IMR-90 (cell line): Measurements from ENCODE around the gene TBCC. TPM values are rescaled to one million over a fixed set of nuclear protein-coding genes. Genes with fewer than 3 reads are reported as not detected.

Experiments
- ATAC-seq: fragments of 200-7000 bp; cut with Tn5 transposase; 2 replicates; pipeline ENCODE4 v1.9.1; 2020; ENCODE audit warnings: low read depth, mild to moderate bottlenecking, moderate library complexity
- BruUV-seq: library from RNA; stranded (reverse); fragments of 400-500 nt; replicated peaks from 2 replicates; lab custom pipeline; 2021; lab: Mats Ljungman, UMichigan
- CTCF ChIA-PET: fragments of 300-600 bp; formaldehyde crosslinking; extraction: SDS; loops from one replicate; lab custom pipeline; 2021; ENCODE audit warnings: antibody characterized with exemption; lab: Yijun Ruan, JAX
- POLR2A ChIA-PET: fragments of 300-600 bp; sonication (Branson Sonifier 250); formaldehyde crosslinking; loops from one replicate; lab custom pipeline; 2022; ENCODE audit warnings: antibody characterized with exemption; ENCODE audit not compliant: unreplicated experiment; lab: Charles Lee
- DNase-seq: peaks from one replicate; pipeline ENCODE4 v3.0.0; 2013
- H2AFZ ChIP-seq: replicated peaks from 2 replicates; pipeline ENCODE3; 2013; ENCODE audit warnings: low read length, mild to moderate bottlenecking; ENCODE audit not compliant: poor library complexity
- H2AK5ac ChIP-seq: 2 replicates; pipeline ENCODE4 v1.6.1; 2013; ENCODE audit warnings: low read depth, low read length, inconsistent platforms
- H2AK9ac ChIP-seq: replicated peaks from 2 replicates; pipeline ENCODE3; 2013; ENCODE audit warnings: mild to moderate bottlenecking, low read depth, low read length, moderate library complexity; ENCODE audit not compliant: poor library complexity
- H2BK120ac ChIP-seq: 2 replicates; pipeline ENCODE4 v1.6.1; 2013; ENCODE audit warnings: low read depth, low read length, inconsistent platforms
- H2BK15ac ChIP-seq: 3 replicates; pipeline ENCODE4 v1.6.1; 2013; ENCODE audit warnings: low read depth, low read length, inconsistent platforms
- H2BK20ac ChIP-seq: 2 replicates; pipeline ENCODE4 v1.6.1; 2013; ENCODE audit warnings: low read depth, mild to moderate bottlenecking, inconsistent platforms, low read length, moderate library complexity
- H2BK5ac ChIP-seq: 2 replicates; pipeline ENCODE4 v1.6.1; 2013; ENCODE audit warnings: mild to moderate bottlenecking, low read depth, low read length, inconsistent platforms; ENCODE audit not compliant: poor library complexity, severe bottlenecking
- H3K14ac ChIP-seq: replicated peaks from 2 replicates; pipeline ENCODE4 v1.6.1; 2013; ENCODE audit warnings: low read depth, low read length, inconsistent platforms
- H3K18ac ChIP-seq: 2 replicates; pipeline ENCODE4 v1.6.1; 2013; ENCODE audit warnings: low read depth, low read length, control low read depth
- H3K23ac ChIP-seq: 2 replicates; pipeline ENCODE4 v1.6.1; 2013; ENCODE audit warnings: low read depth, low read length, inconsistent platforms
- H3K27ac ChIP-seq: 2 replicates; pipeline ENCODE4 v1.5.1; 2013; ENCODE audit warnings: mild to moderate bottlenecking, control low read depth, low read length; ENCODE audit not compliant: insufficient read depth
- H3K27me3 ChIP-seq: 2 replicates; pipeline ENCODE4 v1.6.1; 2013; ENCODE audit warnings: low read length; ENCODE audit not compliant: control insufficient read depth, insufficient read depth
- H3K36me3 ChIP-seq: 2 replicates; pipeline ENCODE4 v1.6.1; 2013; ENCODE audit warnings: low read length, mixed read lengths; ENCODE audit not compliant: control insufficient read depth, insufficient read depth
- H3K4ac ChIP-seq: 2 replicates; pipeline ENCODE4 v1.6.1; 2013; ENCODE audit warnings: low read depth, low read length, inconsistent platforms
- H3K4me1 ChIP-seq: 2 replicates; pipeline ENCODE4 v1.6.1; 2013; ENCODE audit warnings: low read length, mixed read lengths; ENCODE audit not compliant: control insufficient read depth, insufficient read depth
- H3K4me2 ChIP-seq: 2 replicates; pipeline ENCODE4 v1.6.1; 2013; ENCODE audit warnings: low read depth, mild to moderate bottlenecking, control low read depth, low read length, moderate library complexity
- H3K4me3 ChIP-seq: 2 replicates; pipeline ENCODE4 v1.5.1; 2013; ENCODE audit warnings: low read depth, mild to moderate bottlenecking, control low read depth, low read length, moderate library complexity; ENCODE audit not compliant: insufficient read depth
- H3K56ac ChIP-seq: 2 replicates; pipeline ENCODE4 v1.6.1; 2013; ENCODE audit warnings: low read length, inconsistent platforms; ENCODE audit not compliant: insufficient read depth; ENCODE audit errors: extremely low read depth
- H3K79me1 ChIP-seq, 2 experiments: 2 replicates each; pipeline ENCODE4 v1.6.1; 2013; ENCODE audit warnings: low read length in 2 of 2, inconsistent platforms in 1 of 2, low read depth in 1 of 2
- H3K9ac ChIP-seq: 2 replicates; pipeline ENCODE4 v1.6.1; 2013; ENCODE audit warnings: low read depth, low read length, control low read depth
- H3K9me1 ChIP-seq: 2 replicates; pipeline ENCODE4 v1.6.1; 2013; ENCODE audit warnings: low read length, inconsistent platforms; ENCODE audit not compliant: insufficient read depth
- H3K9me3 ChIP-seq: 2 replicates; pipeline ENCODE4 v1.6.1; 2013; ENCODE audit warnings: low read length; ENCODE audit not compliant: control insufficient read depth, insufficient read depth
- H4K20me1 ChIP-seq: 2 replicates; pipeline ENCODE4 v1.6.1; 2013; ENCODE audit warnings: low read length, inconsistent platforms; ENCODE audit not compliant: insufficient read depth
- H4K5ac ChIP-seq: 2 replicates; pipeline ENCODE4 v1.6.1; 2013; ENCODE audit warnings: mild to moderate bottlenecking, low read depth, low read length, control low read depth
- H4K8ac ChIP-seq, 2 experiments: 2 replicates each; pipeline ENCODE4 v1.6.1; 2013; ENCODE audit warnings: low read depth in 2 of 2, low read length in 2 of 2, control low read depth in 1 of 2, inconsistent platforms in 1 of 2
- H4K91ac ChIP-seq: 2 replicates; pipeline ENCODE4 v1.6.1; 2013; ENCODE audit warnings: low read depth, low read length, inconsistent platforms; ENCODE audit not compliant: insufficient read depth
- BHLHE40 ChIP-seq: fragments of 150-350 bp; IDR thresholded peaks from 2 replicates; pipeline ENCODE4 v1.6.1; 2016; ENCODE audit warnings: mild to moderate bottlenecking, low read depth, low read length
- CEBPB ChIP-seq: IDR thresholded peaks from 2 replicates; pipeline ENCODE4 v1.6.1; 2012; ENCODE audit warnings: low read depth, low read length, improper control_type of control experiment
- CHD1 ChIP-seq: IDR thresholded peaks from 2 replicates; pipeline ENCODE4 v1.6.1; 2012; ENCODE audit warnings: low read depth, low read length, improper control_type of control experiment
- CTCF ChIP-seq: conservative IDR thresholded peaks from 2 replicates; pipeline ENCODE4 v1.5.1; 2012; ENCODE audit warnings: mild to moderate bottlenecking, low read depth, low read length, improper control_type of control experiment
- ELK1 ChIP-seq: fragments of 150-350 bp; IDR thresholded peaks from 2 replicates; pipeline ENCODE4 v1.6.1; 2016; ENCODE audit warnings: low read depth, mild to moderate bottlenecking, low read length, moderate library complexity, borderline replicate concordance
- FOS ChIP-seq: fragments of 150-350 bp; IDR thresholded peaks from 2 replicates; pipeline ENCODE4 v1.6.1; 2016; ENCODE audit warnings: low read depth, low read length
- MAFK ChIP-seq: IDR thresholded peaks from 2 replicates; pipeline ENCODE4 v1.6.1; 2012; ENCODE audit warnings: low read depth, low read length, improper control_type of control experiment
- MXI1 ChIP-seq: IDR thresholded peaks from 2 replicates; pipeline ENCODE4 v1.6.1; 2012; ENCODE audit warnings: low read depth, mild to moderate bottlenecking, low read length, moderate library complexity, borderline replicate concordance
- NFE2L2 ChIP-seq: fragments of 150-350 bp; IDR thresholded peaks from 2 replicates; pipeline ENCODE4 v1.6.1; 2016; ENCODE audit warnings: low read depth, mild to moderate bottlenecking, low read length
- POLR2A ChIP-seq: IDR thresholded peaks from 2 replicates; pipeline ENCODE4 v1.6.1; 2012; ENCODE audit warnings: mild to moderate bottlenecking, low read depth, low read length
- RCOR1 ChIP-seq: IDR thresholded peaks from 2 replicates; pipeline ENCODE4 v1.6.1; 2012; ENCODE audit warnings: mild to moderate bottlenecking, low read length, improper control_type of control experiment; ENCODE audit not compliant: insufficient replicate concordance
- RFX5 ChIP-seq: IDR thresholded peaks from 2 replicates; pipeline ENCODE4 v1.8.0; 2012; ENCODE audit warnings: low read depth, mild to moderate bottlenecking, low read length, moderate library complexity
- SMC3 ChIP-seq: fragments of 150-350 bp; IDR thresholded peaks from 2 replicates; pipeline ENCODE4 v1.6.1; 2016; ENCODE audit warnings: low read depth, mild to moderate bottlenecking, antibody characterized with exemption, low read length, moderate library complexity
- USF2 ChIP-seq: fragments of 150-350 bp; IDR thresholded peaks from 2 replicates; pipeline ENCODE4 v1.6.1; 2017; ENCODE audit warnings: mild to moderate bottlenecking, antibody characterized with exemption, low read length, low read depth
- WGBS, 2 experiments: methylation state at CpG; one replicate each; pipeline versions ENCODE4 v1.1.5 to v1.1.7; 2013; ENCODE audit warnings: missing lambda C conversion rate in 2 of 2; ENCODE audit not compliant: insufficient read length in 1 of 2; ENCODE audit errors: extremely low coverage in 2 of 2; 5-methylcytosine and 5-hydroxymethylcytosine counted together
- dilution Hi-C: fragments of 300-500 bp; cut with HindIII; formaldehyde crosslinking; loops from one replicate; pipeline ENCODE4 v1.14.3; 2018; ENCODE audit warnings: low sequenced_read_pairs; ENCODE audit not compliant: unreplicated experiment
- in situ Hi-C: fragments of 300-500 bp; cut with MboI; formaldehyde crosslinking; loops from 3 replicates; pipeline ENCODE4 v1.14.3; 2019; ENCODE audit warnings: low sequenced_read_pairs, inconsistent platforms, mixed read lengths
- intact Hi-C: fragments of 100-400 bp; cut with micrococcal nuclease; formaldehyde crosslinking; loops from 2 replicates; pipeline ENCODE4 v1.10.0; 2022
- polyA plus RNA-seq, 3 experiments: library from polyadenylated mRNA; depleted of rRNA; stranded (reverse); fragments of >200 nt; gene quantifications; 2 replicates each; pipeline ENCODE4 v1.2.3, GENCODE V29; 2012; ENCODE audit warnings: low replicate concordance in 1 of 3
- total RNA-seq: library from RNA; depleted of rRNA; stranded (reverse); fragments of >200 nt; gene quantifications from 2 replicates; pipeline ENCODE4 v1.2.3, GENCODE V29; 2012

The TBCC gene
- total and polyA plus RNA-seq, 2 of the 4 experiments (the other 2 are of a cell fraction), result 23.0 to 32.6 TPM

GRCh38 chr6:42748203-42748898 lies 2.4 kb upstream of the TBCC start:
- no peak overlapping the region for H2AK9ac ChIP-seq
- no peak overlapping the region for H2BK20ac ChIP-seq
- POLR2A ChIA-PET, result interaction anchor here (0.5 kb wide), 1 partner anchor 34 kb away, joined by 19 read pairs; the partner anchor contains the start of gene BICRAL
- H2BK15ac ChIP-seq, result no peak overlapping the region
- no peaks in the 10 kb centered on the region for H3K27me3 ChIP-seq
- peak overlapping the region in 1 of 2 experiments; percentile 28; a peak in 2 of 4 replicates for H4K8ac ChIP-seq
- peak overlapping the region; percentile 36; the same call in 1 of the 2 replicates for H3K9ac ChIP-seq
- H3K56ac ChIP-seq, result no peak overlapping the region
- peak overlapping the region; percentile 23; the same call in 1 of the 2 replicates for H3K4me2 ChIP-seq
- CTCF ChIA-PET, result interaction anchor here (0.8 to 1.3 kb wide), 2 partner anchors 11 to 29 kb away, joined by 4 to 5 read pairs; no protein-coding TSS in a partner anchor
- no peak overlapping the region for H2BK120ac ChIP-seq
- peak overlapping the region; percentile 50 for H2AFZ ChIP-seq
- H3K23ac ChIP-seq, result peak overlapping the region; percentile 53; the same call in 1 of the 2 replicates
- H3K4me1 ChIP-seq, result peaks cover 4% of the 10 kb centered on the region
- H3K9me3 ChIP-seq, result no peaks in the 10 kb centered on the region
- WGBS, 2 experiments, result 83% methylated on average over 2 of the region's 8 CpGs; no CpG with 5 or more reads in 1 of the 2 experiments
- no peak overlapping the region; the same call in 1 of the 2 replicates for H4K91ac ChIP-seq
- peaks cover 13% of the 10 kb centered on the region; the same call in 1 of the 2 replicates for H3K9me1 ChIP-seq
- peak overlapping the region; percentile 22; the same call in 1 of the 2 replicates for H3K14ac ChIP-seq
- no peak overlapping the region; the same call in 1 of the 2 replicates for H3K27ac ChIP-seq
- intact Hi-C loops (no loop called here), in situ Hi-C loops (no loop called here), dilution Hi-C loops (no loop called here)
- H2BK5ac ChIP-seq, result no peak overlapping the region
- no peak overlapping the region for H3K18ac ChIP-seq
- H3K36me3 ChIP-seq, result no peaks in the 10 kb centered on the region; the same call in 1 of the 2 replicates
- H4K5ac ChIP-seq, result peak overlapping the region; percentile 34; the same call in 1 of the 2 replicates
- H3K79me1 ChIP-seq, result peaks cover 7 to 43% of the 10 kb centered on the region in 2 experiments
- H4K20me1 ChIP-seq, result peaks cover 18% of the 10 kb centered on the region
- H2AK5ac ChIP-seq, result peak overlapping the region; percentile 47; the same call in 1 of the 2 replicates
- no peak overlapping the region for H3K4me3 ChIP-seq
- no TSS peak for BruUV-seq
- H3K4ac ChIP-seq, result 0 out of 2 replicates have a peak overlapping the region, but pooled peaks have one; percentile 30
- ATAC-seq (no peak), DNase-seq (no peak)
- TF ChIP-seq MXI1 (no peak), CEBPB (no peak), SMC3 (no peak), USF2 (no peak), RFX5 (no peak), NFE2L2 (no peak), MAFK (no peak), BHLHE40 (no peak), ELK1 (no peak), FOS (no peak), POLR2A (no peak), CHD1 (no peak), CTCF (no peak), RCOR1 (no peak)
